Stimulated activated CD8-positive, alpha-beta memory T cell treated with anti-CD3 and anti-CD28 coated beads, Interleukin-12 subunit alpha, Interleukin-12 subunit beta, amount 100 ng/mL, for 1 hour (primary cell): ENCODE measurements around the gene ADGRG2.
A peak's percentile ranks its signal among the peaks of the same experiment; 100 is the strongest.
"Not testable (repeated sequence)": the region's sequence is repeated elsewhere in the genome, so short reads cannot be mapped to it uniquely, and the experiment has no call there.

ENCODE experiments used
- DNase-seq: peaks from one replicate; pipeline ENCODE4 v3.0.0-alpha.2; 2020; ENCODE audit warnings: low read depth

ADGRG2 gene

DNA sequence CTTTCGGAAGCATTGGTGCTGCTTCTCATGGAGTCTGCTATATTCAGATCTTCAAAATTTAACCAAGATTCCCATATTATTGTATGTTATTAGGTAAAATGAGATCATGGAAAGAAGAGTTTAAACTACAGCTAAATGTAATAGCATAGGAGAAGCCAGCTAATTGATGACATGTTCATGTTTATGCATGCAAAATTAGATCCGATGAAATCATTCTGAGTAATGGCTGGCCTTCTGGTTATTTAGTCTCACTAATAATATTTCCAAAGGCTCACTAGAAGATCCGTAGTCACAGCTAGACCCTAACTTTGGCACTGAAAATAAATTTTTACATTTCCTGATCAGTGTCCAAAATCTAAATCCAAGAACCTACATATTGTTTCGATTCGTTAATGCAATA is 118.5 kb downstream of the ADGRG2 start:
- no peak for DNase-seq

DNA sequence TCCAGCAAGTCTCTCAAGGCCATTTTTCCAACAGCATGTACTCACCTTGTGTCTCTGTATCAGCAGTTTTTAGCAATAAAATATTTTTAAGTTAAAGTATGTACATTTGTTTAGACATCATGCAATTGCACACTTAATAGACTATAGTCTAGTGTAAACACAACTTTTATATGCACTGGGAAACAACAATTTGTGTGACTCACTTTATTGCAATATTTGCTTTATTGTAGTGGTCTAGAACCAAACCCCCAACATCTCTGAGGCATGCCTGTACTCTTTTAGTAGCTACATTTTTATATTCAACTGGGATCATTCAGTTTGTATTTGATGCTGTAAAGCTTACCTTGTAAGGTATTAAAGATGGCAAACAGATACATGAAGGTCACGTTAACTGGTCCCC is 123.6 kb downstream of the ADGRG2 start:
- no peak for DNase-seq

DNA sequence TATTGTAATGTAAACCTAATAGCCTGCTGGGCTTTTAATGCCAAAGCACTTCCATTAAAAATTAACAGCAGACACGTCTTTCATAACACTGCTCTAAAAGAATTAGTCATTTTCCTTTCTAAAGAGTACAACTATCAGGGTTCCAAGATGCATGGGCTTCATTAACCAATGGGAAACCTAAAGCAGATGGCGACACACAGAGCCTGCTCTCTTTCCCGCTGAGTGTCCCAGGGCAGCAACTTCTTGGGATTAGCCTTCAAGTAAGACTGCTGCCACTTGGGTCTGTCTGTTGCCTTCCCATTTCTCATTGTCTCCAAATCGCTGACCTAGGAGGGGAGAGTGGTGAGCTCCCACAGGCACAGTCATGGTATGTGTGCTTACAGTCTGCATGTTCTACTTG is 124.4 kb downstream of the ADGRG2 start:
- no peak for DNase-seq

DNA sequence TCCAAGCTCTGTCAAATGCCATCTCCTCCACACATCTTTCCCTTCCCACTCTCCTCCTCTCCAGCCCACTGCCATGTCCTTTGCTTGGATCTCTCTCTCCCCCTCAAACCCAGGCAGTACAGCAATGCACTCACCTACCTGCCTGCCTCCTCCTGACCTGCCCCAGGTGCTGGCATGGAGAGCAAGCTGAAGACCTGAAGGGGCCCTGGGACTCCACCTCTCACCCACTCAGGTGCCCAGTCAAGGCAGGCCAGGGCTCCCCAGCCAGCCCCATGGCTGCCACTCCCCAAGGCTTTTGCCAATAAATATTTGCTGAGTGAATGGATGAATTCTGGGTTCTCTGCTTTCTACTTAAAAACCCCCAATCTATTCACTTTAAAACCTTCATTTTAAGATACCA is 125.7 kb downstream of the ADGRG2 start:
- no peak for DNase-seq

DNA sequence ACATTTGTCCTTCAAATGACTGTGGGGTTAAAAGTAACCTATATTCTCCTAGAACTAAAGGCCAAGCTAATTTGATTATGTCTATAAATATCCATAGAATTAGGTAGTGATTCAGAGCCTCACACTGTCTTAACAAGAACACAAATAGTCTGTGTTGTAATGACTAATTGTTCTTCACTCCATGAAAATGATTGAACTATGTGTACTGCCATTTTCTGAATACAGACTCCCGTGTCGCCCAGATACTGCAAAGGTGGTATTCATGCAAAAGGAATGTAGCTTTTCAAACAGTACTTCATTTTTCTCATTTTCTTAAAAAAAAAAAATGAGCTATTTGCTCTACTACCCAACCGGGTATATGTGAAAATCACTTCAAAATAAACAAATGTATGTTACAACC is 127.0 kb downstream of the ADGRG2 start:
- DNase-seq, result no peak

DNA sequence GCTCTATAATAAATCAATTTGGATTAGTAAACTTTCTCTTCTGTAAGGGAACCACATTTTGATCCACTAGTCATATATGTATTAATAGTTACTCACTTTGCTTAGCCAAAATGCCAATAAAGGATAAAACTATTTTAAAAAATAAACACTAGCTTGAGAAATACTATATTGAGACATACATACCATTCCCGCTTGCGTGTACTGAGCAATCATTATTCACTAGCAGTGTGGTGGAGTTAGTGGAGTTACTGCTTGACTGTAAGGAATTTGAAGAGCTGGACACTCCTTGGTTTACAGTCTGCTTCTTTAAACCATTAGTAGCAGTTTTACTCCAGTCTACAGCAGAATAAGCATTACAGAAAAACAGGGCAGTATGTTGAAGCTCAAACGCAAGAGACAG is 127.6 kb downstream of the ADGRG2 start:
- no peak for DNase-seq

DNA sequence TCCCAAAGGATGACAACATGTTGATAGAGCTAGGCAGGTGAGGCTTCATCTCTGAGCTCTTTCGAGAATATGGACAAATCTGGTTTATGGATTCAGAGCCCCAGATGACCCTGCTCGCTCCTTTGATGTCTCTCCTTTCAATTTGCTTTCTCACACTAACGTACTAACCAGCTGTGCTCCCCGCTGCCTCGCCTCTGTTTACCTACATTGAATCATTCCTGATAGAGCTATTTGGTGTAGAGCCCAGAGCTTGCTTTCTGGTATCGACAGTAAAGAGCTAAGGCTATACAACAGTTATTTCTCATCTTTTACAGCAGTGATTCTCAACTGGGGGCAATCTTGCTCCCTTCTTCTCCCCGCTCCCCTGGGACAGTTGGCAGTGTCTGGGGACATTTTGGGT is 129.4 kb downstream of the ADGRG2 start:
- DNase-seq, result no peak

DNA sequence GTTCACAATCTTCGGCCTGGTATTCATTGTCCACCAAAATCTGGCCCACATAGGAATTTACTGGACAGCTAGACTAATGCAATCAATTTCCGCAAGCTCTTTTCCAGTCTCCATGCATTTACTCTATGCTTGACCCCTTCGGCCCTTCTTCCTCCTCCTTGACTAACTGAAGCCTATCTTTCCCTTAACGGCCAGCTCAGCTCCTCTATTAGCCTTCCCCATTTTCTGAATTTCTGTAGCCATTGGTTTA is 137.2 kb downstream of the ADGRG2 start:
- no peak for DNase-seq

DNA sequence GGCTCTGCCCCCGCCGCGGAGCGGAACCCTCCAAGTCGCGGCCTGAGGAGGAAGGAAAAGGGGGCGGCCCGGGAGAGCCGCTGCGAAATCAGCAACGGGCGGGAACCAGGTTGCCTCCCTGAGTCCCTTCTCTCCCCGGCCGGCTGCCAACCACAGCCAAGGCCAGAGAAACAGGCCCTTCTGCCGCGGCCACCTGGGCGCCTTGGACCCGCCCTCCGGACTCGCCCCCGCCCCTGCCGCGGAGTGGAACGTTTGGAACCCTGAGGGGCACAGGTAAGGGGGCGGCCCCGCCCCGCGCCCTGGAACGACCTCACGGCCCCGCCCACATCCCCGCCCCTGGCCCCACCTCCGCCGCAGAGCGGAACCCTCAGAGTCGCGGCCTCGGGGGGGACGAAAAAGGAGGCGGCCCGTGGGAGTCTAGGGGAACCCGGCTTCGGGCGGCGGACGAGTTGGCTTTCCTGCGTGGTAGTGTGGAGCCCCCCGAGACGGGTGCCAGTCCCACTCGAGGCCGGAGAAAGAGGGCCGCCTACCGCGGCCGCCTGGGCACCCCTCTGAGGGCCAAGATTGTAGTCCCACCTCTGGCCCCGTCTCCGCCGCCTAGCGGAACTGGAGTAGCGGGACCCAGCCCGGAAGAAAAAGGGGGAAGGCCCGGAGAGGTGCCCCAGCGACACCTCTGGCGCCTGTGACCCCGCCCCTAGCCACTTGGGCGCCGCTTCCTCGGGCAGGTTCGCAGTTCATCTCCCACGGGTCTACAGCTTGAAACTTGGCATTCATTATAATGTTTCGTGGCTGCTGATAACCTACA is 137.7 kb downstream of the ADGRG2 start:
- peak; percentile 72 for DNase-seq

DNA sequence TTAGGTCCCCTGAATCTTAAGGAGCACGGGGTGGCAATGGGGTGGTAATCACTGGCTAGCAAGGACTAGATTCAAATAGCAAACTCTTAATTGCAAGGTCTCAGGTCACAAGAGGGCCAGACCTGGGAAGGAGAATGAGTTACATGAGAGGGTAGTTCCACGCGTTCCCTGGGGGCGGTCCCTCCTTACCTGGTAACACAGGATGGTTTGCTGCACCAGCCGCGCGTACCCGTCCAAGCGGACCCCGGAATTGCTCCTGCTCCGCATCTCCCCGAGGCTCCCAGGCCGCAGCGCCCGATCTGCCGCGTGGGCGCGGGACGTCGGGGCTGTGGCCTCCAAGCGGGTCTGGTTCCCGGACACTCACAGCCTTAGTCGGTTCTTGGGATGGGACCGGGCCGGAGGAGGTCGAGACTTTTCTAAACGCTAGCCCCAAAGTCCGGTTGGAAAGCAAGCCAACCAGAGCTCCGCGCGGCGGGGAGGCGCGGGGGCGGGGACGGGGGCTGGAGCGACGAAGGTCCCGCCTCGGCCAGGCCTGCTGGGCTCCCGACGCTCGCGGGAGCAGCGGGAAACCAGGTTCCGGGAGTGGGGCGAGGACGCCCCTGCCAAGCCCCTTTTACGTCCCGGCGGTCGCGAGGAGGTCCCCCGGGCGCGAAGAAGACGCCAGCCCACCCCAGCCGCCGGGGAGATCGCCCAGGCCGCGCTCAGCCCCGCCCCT is 138.4 kb downstream of the ADGRG2 start, which contains the start of gene PHKA2:
Gene PHKA2, minus strand, starts transcription at position 449 of the 715 bp plus-strand sequence. Its CDS starts 182 bp downstream, at position 267.
- no peak for DNase-seq

DNA sequence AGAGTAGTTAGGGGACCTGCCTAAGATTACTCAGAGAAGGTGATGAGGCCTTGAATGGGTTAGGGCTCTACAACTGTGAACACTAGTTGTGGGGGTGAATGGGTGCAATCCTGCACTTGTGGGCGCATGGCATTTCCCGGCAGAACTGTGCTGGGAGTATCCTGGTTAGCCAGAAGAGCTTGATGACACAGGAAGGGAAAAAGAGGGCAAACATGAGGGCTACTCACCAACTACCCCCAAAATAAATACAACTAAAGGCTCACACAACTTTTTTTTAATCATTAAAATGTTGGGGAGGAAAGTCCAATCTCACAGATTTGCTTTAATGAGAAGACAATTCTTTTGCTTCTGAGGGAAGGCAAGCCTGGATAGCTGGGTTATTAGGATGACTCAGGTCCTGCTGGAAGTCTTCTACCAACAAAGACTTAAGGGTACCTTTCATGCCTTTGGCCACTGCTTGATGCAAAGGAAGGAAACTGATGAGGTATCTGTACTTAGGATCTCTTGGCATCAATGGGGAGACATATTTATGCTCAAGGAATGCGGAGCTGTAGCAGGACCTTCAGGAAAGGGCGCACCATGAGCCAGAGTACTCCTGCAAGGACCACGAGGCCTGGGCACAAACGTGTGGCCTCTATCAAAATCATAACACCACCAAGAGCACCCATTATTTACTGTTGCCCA is 141.0 kb downstream of the ADGRG2 start:
- DNase-seq, result no peak

DNA sequence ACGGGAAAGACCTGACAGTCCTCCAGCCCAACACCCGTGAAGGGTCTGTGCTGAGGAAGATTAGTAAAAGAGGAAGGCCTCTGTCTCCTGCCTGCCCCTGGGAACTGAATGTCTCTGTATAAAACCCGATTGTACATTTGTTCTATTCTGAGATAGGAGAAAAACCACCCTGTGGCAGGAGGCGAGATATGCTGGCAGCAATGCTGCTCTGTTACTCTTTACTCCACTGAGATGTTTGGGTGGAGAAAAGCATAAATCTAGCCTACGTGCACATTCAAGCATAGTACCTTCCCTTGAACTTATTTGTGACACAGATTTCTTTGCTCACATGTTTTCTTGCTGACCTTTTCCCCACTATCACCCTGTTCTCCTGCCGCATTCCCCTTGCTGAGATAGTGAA is 142.0 kb downstream of the ADGRG2 start:
- not testable (repeated sequence) for DNase-seq

DNA sequence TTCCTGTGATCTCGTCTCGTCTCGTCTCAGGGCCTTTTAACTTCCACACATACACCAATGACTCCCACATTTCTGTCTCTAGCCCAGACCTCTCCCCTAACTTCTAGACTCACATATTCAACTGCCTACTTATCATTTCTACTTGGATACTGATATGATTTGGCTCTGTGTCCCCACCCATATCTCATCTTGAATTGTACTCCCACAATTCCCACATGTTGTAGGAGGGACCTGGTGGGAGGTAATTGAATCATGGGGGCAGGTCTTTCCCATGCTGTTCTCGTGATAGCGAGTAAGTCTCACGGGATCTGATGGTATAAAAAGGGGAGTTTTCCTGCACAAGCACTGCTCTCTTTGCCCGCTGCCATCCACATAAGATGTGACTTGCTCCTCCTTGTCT is 147.3 kb downstream of the ADGRG2 start:
- DNase-seq, result no peak

DNA sequence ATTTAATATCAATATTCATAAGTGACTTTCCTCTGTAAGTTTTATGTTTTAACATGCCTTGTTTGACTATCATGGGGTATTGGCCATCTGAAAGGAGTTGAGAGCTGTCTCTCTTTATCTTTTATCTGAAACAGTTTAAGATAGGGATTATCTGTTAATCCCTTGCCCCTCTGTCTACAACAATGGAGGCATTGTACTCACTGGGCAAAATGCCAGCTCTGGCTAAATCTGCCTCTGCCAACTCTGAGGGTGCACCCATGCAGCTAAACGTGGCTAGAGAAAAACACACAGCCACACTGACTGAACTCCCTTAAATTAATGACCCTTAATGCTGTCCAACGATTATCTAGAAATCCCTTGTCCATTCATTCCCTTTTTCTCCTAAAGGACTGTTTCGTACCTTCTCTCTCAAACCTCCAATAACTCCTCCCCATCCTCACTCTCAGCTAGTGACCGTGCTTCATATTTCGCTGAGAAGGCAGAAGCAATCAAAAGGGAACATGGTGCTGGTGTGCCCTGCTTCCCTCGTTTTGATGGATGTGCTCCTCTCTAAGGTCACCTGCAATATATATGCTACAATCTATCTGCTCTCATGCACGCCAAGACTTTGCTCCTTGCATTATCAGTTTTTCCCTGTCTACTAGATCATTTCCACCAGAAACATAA is 148.6 kb downstream of the ADGRG2 start:
- no peak for DNase-seq

DNA sequence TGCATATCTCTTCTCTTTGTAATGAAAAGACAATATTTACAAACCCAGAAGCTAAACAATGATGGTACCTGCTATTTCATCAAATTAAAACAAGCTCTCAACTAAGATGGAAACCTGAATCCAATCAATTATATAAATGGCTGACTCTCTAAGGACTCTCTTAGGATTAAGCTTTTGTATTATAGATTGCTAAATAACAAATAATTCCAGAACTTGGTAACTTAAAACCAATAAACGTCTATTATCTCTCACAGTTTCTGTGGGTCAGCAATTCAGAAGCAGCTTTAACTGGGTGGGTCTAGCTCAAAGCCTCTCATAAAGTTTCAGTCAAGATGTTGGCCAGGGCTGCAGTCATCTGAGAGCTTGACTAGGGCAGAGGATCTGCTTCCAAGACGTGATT is 150.8 kb downstream of the ADGRG2 start:
- DNase-seq, result no peak

DNA sequence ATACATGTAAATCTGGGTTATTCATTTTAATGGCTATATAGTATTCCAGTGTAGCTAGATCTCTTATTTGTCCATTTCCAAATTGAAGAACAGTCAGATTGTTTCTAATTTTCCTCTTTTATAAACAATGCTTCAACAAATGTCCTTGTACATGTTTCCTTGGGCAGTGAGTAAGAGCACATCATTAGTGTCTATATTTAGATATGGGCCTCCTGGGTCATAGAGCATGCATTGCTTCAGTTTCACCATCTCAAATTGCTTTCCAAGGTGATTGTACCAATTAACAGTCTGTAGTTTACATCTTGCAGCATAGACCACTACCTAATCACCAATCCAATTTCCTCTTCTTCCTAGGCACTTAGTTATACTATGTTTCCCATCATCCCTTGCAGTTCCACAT is 151.8 kb downstream of the ADGRG2 start:
- no peak for DNase-seq

DNA sequence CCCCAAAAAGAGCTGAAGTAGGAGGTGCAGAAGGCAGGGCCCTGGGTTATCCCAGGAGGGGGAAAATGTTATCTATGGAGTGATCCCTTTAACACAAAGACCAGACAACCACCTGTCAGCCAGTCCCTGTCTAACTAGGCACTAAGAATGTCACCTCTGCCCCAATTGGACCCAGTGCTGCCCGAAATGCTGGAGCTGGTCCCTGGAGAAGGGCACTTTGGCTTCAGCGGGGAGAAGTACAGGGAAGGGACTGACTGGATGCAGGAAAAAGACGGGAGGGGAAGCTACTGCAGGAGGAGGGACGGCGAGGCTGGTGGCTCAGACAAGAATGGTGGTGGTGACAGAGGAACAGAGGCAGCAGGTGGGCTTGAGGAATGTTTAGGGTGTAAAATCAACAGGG is 155.6 kb downstream of the ADGRG2 start:
- no peak for DNase-seq

DNA sequence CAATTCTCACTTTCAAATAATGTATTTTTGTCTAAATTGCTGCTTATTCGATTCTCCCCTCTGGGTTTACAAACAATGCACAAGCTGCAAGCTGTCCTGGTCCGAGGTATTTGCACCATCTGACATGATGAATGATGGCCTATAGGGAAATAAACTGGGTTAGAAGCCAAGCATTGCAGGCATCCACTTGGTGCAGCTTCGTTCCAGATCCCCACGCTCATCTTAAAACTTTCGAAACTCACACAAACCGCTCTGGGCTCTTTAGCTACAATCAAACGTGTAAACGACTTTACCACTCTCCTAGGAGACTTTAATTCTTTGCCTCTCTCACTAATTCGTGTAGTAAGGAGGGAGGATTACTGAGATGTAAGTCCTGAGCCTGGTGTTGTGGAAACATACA is 157.4 kb downstream of the ADGRG2 start:
- no peak for DNase-seq

DNA sequence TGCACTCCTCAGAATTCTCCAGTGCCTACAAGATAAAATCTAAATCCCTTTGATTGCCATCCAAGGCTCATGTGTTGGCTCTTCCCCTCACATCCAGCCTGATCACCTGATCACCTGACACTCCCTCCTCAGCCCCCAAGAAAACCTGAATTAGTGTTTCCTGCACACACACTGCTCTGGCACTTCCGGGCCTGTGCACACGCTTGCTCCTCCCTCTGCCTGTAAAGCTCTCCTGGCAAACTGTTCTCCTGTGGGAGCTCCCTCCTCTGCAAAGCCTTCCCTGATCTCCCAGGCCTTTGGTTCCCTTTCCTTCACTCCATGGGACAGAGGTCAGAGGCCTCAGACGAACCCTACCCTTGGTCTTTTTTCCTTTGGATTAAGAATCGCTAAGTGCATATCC is 158.2 kb downstream of the ADGRG2 start:
- no peak for DNase-seq

DNA sequence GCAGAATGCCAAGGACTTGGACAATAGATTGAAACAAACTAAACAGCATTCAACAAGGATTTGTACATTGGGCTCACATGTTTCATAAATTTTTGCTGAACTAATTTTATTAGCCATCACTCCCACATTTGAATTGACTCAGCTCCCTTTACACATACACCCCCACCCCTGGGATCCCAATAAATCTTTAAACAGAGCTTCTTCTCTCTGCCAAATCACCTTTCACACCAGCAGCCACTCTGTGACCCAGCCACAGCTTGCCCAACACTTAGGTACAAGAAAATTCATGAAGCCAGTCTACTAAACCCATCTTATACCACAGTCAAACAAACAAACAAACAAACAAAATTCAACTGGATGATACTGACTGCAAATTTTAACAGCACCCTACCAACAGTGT is 159.9 kb downstream of the ADGRG2 start:
- no peak for DNase-seq

DNA sequence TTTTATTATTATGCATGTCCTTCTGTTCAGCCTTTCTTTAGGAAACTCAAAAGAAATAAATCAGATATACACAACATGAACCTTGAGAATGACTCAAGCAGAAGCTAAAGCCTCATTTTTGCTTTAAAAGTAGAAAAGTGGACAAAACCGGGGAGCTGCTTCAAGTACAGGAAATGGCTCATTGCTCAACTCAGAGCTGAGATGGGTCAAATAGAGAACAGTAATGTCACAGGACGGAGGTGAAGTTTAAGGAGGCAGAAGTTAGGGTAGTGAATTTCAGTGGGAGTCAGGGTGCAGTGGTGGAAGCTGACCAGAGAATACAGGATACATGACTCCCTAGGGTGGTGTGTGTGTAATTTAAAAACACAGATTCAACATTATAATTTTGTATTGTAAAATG is 160.6 kb downstream of the ADGRG2 start:
- DNase-seq, result no peak

DNA sequence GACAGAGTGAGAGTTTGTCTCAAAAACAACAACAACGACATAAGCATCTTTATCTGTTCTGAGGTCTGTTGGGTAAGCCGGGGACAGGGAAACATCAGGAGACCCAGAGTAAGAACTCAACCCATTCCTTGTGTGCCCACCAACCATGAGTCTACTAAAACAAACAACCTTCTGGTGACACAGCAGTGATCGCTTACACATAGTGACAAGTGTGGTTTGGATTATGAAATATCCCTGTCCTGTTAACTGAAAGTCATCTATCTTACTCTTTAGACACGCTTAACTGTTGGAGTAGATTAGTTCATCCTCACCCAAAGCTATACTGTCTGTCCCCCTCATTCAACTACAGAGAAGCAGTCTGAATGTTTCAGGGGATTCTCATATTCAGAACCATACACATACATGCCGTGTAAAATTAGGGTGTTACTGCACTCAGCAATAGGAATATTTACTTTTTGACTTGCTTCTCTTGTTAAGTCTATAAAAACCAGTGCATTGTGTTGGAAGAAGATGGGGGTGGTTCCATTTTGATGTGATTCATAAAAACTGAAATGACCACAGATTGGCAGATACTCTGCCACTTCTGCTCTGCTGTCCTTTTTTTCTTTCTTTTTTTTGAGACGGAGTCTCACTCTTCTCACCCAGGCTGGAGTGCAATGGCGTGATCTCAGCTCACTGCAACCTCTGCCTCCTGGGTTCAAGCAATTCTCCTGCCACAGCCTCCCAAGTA is 165.8 kb downstream of the ADGRG2 start:
- DNase-seq, result no peak
